Left ventricle myocardium superior (tissue), 1 donor: ENCODE results near the gene CLDN22. TPM values are rescaled to one million over a fixed set of nuclear protein-coding genes. Genes with fewer than 3 reads are reported as not detected.

Experiments used
- ATAC-seq: fragments of 200-7000 bp; cut with Tn5 transposase; one replicate; pipeline ENCODE4 v1.9.1; 2020; ENCODE audit warnings: mild to moderate bottlenecking, moderate library complexity
- DNase-seq: peaks from one replicate; pipeline ENCODE4 v3.0.0-alpha.2; 2020
- intact Hi-C: fragments of 100-400 bp; cut with micrococcal nuclease; formaldehyde crosslinking; loops from one replicate; pipeline ENCODE4 v1.11.0; 2022
- total RNA-seq: library from RNA; stranded (reverse); fragmentation: NEBNext Ultra II Directional; extraction: Animal tissue kit (Norgen Biotek cat#: 25700); gene quantifications from one replicate; pipeline ENCODE4 v1.2.1, GENCODE V29; 2021
- donor health status: DM: no; HTN: yes; CAD: no; lungs with severe emphysema.

The CLDN22 gene
- total RNA-seq, 1 donor from 2014 or later, result not detected

DNA sequence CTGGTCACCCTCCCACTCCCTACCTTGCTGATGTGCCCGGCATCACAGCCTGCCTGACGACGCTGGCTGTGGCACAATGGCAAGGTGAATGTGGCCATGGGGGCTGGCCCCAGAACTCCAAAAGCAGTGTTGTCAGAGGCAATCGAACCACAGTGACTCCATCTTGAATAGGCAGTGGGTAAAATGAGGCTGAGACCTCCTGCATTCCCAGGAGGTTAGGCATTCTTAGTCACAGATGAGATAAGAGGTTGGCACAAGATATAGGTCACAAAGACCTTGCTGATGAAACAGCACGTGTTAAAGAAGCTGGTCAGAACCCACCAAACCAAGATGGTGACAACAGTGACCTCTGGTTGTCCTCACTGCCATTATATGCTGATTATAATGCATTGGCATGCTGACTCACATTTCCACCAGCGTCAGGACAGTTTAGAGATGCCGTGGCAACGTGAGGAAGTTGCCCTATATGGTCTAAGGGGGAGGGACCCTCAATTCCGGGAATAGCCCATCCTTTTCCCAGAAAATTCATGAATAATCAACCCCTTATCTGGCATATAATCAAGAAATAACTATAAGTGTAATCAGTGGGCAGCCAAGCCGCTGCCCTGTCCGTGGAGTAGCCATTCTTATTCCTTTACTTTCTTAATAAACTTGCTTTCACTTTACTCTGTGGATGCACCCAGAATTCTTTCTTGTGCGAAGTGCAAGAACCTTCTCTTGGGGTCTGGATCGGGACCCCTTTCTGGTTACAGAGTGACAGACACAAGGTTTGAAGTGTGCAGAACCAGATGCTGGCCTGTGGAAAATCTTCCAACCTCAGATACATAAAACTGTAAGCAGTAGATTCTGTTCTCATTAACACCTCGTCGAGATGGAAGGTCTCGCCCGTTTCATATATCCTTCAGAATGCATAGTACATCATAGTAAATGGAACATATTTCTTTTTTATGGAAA is 28.9 kb upstream of the CLDN22 start:
- DNase-seq, result no peak
- peak; percentile 48 for ATAC-seq
- intact Hi-C loops, result no loop called here

GRCh38 chr4:183348136-183348535 is 28.1 kb upstream of the CLDN22 start:
- DNase-seq (no peak), ATAC-seq (no peak)
- intact Hi-C loops, result no loop called here

- DNase-seq, result no peak
- intact Hi-C loops, result no loop called here
- no peak for ATAC-seq
Measured at GRCh38 chr4:183347566-183347965, 27.5 kb upstream of the CLDN22 start.

- intact Hi-C loops, result no loop called here
- DNase-seq (no peak), ATAC-seq (no peak)
Measured at GRCh38 chr4:183347146-183347545, 27.1 kb upstream of the CLDN22 start.

- ATAC-seq (no peak), DNase-seq (no peak)
- intact Hi-C loops, result no loop called here
Measured at GRCh38 chr4:183345261-183345660, 25.2 kb upstream of the CLDN22 start.

DNA sequence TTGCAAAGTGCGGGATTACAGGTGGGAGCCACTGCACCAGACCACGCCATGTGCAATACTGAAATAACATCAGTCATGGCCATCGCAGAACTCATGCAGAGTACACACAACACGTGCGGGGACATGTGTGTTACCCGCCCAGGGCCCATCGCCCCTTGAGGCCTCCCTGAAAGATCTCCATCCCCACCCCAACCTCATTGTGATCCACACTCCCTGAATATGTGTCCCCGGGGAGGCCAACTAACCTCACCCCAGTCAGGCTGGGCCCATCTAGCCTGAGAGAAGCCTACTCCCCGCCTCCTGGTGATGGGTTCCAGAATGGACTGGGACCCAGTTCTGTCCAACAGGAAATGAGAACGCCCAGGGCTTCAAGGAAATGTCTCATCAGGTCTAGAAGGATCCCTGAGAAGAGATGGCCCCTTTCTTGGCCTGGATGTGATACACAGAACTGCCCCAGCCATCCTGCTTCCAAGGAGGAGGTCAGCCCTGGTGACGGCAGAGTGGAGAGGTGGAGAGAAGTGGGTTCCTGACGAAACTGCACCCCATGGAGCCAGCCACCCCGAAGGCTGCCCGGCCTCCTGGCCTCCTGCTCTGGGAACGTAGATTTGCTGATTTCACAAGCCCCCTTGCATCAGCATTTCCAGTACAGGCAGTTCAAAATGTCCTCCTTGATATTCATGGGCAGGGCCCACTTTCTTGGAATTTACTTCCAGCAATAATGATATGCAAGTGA is 24.6 kb upstream of the CLDN22 start:
- DNase-seq (no peak), ATAC-seq (no peak)
- intact Hi-C loops, result no loop called here

GRCh38 chr4:183343730-183344129 is 23.7 kb upstream of the CLDN22 start:
- no peak for DNase-seq

GRCh38 chr4:183342541-183343533 is 22.8 kb upstream of the CLDN22 start:
- DNase-seq (peak; percentile 42), ATAC-seq (peak; percentile 52)
- intact Hi-C loops, result no loop called here

More at GRCh38 chr4:183343730-183344129, 23.7 kb upstream of the CLDN22 start:
- intact Hi-C loops, result no loop called here
- no peak for ATAC-seq

GRCh38 chr4:183337833-183338232 is 17.8 kb upstream of the CLDN22 start:
- no peak for ATAC-seq
- intact Hi-C loops, result no loop called here
- DNase-seq, result no peak

DNA sequence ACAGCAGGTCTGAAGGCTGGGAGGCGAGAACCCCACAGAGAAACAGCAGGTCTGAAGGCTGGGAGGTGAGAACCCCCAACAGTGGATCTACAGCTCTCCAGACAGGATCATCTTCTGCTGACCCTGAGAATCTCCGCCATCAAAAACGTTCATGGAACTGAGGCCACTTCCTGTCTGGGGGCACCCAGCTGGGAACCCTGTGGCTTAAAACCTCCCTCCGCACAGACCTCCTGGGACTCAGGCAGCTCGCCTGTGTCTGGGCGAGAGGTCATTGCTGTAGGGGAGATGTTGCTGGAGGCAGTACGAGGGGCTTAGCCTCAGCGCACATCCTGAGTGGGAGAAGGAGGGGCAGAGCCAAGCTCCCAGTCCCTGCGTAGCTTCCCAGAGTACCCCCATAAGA is 17.3 kb upstream of the CLDN22 start:
- DNase-seq (no peak), ATAC-seq (no peak)
- intact Hi-C loops, result no loop called here

DNA sequence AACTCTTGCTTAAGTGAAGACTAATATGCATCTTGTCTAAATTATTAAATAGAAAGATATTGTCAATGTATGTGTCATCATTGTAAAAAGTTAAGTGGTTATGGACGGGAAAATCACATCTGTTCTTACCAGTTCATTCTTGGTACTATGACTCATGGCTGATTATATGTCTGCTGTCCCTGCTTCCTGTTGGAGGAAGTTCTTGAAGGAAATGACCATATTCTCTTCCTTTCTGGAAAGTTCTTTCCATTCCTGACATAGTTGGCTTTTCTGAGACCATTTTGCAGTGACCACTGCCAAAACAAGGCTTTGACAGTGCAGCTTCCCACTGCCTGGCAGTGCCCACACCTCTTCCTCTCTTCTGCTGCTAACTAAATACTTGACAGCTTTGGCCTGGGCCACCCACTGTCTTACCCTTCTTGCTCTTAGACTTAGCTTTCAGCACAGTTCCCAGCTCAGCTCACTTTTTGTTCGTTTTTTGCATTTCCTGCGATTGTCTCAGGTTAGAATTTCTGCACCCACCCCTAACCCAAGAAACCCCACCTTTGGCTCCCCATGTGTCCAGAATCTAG is 15.4 kb upstream of the CLDN22 start:
- ATAC-seq (no peak), DNase-seq (no peak)
- intact Hi-C loops, result no loop called here

DNA sequence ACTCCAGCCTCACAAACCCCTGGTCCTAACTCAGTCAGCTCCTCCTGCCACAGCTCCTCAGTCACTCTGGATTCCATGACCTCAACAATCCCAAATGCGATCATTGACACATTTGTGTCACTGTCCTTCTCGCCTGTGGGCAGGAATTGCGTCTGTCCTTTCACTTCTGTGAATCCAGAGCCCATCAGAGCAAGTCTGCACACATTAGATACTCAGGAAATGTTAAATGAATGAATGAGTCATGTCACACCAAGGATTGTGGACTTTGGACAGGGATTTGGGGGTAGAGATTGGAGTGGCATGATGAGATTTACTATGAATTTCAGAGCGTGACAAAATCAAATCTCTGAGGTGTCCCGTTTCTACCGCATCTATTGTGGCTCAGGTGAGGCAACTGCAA is 13.9 kb upstream of the CLDN22 start:
- ATAC-seq, result no peak
- intact Hi-C loops, result no loop called here
- DNase-seq, result no peak

- no peak for DNase-seq
- no peak for ATAC-seq
- intact Hi-C loops, result no loop called here
Measured at GRCh38 chr4:183333202-183333601, 13.1 kb upstream of the CLDN22 start.

DNA sequence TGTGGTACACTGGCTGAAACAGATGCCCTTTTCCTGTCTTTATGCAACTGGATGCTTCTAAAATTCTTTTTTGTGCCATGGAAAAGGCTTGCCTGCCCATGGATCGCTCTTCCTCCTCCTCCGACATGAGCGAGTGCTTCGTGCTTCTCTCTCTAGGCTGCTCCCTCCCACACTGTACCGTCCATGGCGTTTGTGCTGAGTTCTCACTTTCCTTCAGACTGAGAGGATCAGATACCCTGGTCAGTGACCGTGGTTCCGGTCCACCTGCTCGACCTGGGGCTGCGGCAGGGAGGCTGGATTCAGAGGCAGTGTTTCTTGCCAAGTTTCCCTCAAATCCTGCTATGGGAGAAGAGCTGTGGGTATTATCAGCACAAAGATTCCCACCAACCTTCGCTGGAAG is 12.4 kb upstream of the CLDN22 start:
- no peak for DNase-seq
- no peak for ATAC-seq

GRCh38 chr4:183330841-183331240 is 10.8 kb upstream of the CLDN22 start:
- intact Hi-C loops, result no loop called here
- no peak for DNase-seq
- ATAC-seq, result no peak

More for the DNA sequence above, 12.4 kb upstream of the CLDN22 start:
- intact Hi-C loops, result no loop called here

GRCh38 chr4:183329954-183330742 is 10.1 kb upstream of the CLDN22 start:
- intact Hi-C loops, result no loop called here
- no peak for ATAC-seq
- DNase-seq, result no peak

DNA sequence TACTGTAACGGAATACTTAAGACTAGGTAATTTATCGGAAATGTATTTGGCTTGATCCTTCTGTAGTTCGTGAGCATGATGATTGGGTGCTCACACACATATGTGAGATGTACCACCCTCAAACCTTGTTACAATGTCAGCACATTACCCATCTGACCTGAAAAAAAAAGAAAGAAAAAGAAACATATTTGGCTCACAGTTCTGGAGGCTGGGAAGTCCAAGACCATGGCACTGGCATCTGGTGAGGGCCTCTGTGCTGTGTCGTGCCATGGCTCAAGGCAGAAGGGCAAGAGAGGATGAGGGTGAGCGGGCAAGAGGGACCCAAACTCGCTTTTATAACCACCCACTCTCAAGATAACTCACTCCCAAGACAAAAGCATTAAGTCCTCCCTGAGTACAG is 9.2 kb upstream of the CLDN22 start:
- DNase-seq (no peak), ATAC-seq (no peak)
- intact Hi-C loops, result no loop called here

GRCh38 chr4:183328832-183329231 is 8.8 kb upstream of the CLDN22 start:
- intact Hi-C loops, result no loop called here
- no peak for DNase-seq
- ATAC-seq, result no peak
